Panc1 (cell line): Measurements from ENCODE around the gene CCDC171. TPM values are rescaled to one million over a fixed set of nuclear protein-coding genes. Genes with fewer than 3 reads are reported as not detected.

Experiments
- ATAC-seq: fragments of 200-7000 bp; cut with Tn5 transposase; 2 replicates; pipeline ENCODE4 v1.9.1; 2020; ENCODE audit warnings: mild to moderate bottlenecking, moderate library complexity
- BruUV-seq: library from RNA; stranded (reverse); fragments of 400-500 nt; replicated peaks from 2 replicates; lab custom pipeline; 2021; lab: Mats Ljungman, UMichigan
- CTCF ChIA-PET: fragments of 300-600 bp; sonication (Branson Sonifier 250); formaldehyde crosslinking; loops from one replicate; lab custom pipeline; 2022; ENCODE audit warnings: antibody characterized with exemption; lab: Charles Lee
- POLR2A ChIA-PET: fragments of 300-600 bp; sonication (Branson Sonifier 250); formaldehyde crosslinking; loops from one replicate; lab custom pipeline; 2022; ENCODE audit warnings: antibody characterized with exemption; lab: Charles Lee
- DNase-seq: peaks from one replicate; pipeline ENCODE4 v3.0.0-alpha.2; 2010; ENCODE audit warnings: low read depth, low spot score
- H3K27ac ChIP-seq: 2 replicates; pipeline ENCODE4 v1.5.1; 2011; ENCODE audit warnings: mild to moderate bottlenecking, low read length, inconsistent platforms
- H3K27me3 ChIP-seq: fragments of 200-500 bp; sonication (Bioruptor generic); 2 replicates; pipeline ENCODE4 v1.6.0; 2014; ENCODE audit warnings: low read length, inconsistent platforms; ENCODE audit not compliant: control insufficient read depth, insufficient read depth
- H3K36me3 ChIP-seq: fragments of 200-500 bp; sonication (Bioruptor generic); 2 replicates; pipeline ENCODE4 v1.5.1; 2014; ENCODE audit warnings: inconsistent platforms, mild to moderate bottlenecking, low read length, moderate library complexity; ENCODE audit not compliant: control insufficient read depth, insufficient read depth
- H3K4me1 ChIP-seq: 2 replicates; pipeline ENCODE4 v1.5.1; 2011; ENCODE audit warnings: inconsistent platforms, mild to moderate bottlenecking, low read length, moderate library complexity; ENCODE audit not compliant: control insufficient read depth, insufficient read depth
- H3K4me3 ChIP-seq, 2 experiments: 2 replicates each; pipeline ENCODE4 v1.5.1; 2011 to 2012; ENCODE audit warnings: low read depth in 2 of 2, low read length in 2 of 2, mild to moderate bottlenecking in 2 of 2, inconsistent platforms in 1 of 2, moderate library complexity in 1 of 2
- H3K9me3 ChIP-seq: fragments of 200-500 bp; sonication (Bioruptor generic); 2 replicates; pipeline ENCODE4 v1.5.1; 2014; ENCODE audit warnings: low read depth, mild to moderate bottlenecking, inconsistent platforms, low read length, moderate library complexity; ENCODE audit not compliant: control insufficient read depth, insufficient read depth
- POLR2AphosphoS5 ChIP-seq: IDR thresholded peaks from 2 replicates; pipeline ENCODE4 v1.6.1; 2012; ENCODE audit warnings: mild to moderate bottlenecking, low read depth, low read length, moderate library complexity
- SIN3A ChIP-seq: IDR thresholded peaks from 2 replicates; pipeline ENCODE4 v1.6.1; 2012; ENCODE audit warnings: low read depth, mild to moderate bottlenecking, low read length, moderate library complexity, borderline replicate concordance; ENCODE audit not compliant: insufficient read depth
- TCF7L2 ChIP-seq: IDR thresholded peaks from 2 replicates; pipeline ENCODE4 v1.6.1; 2011; ENCODE audit warnings: mild to moderate bottlenecking, low read depth, low read length, inconsistent platforms
- in situ Hi-C: cut with HindIII; loops from 2 replicates; pipeline ENCODE4 v1.10.0; 2016; ENCODE audit warnings: low sequenced_read_pairs, low pct_unique_long_range_greater_than_20kb
- intact Hi-C: fragments of 100-400 bp; cut with micrococcal nuclease; formaldehyde crosslinking; loops from one replicate; pipeline ENCODE4 v1.10.0; 2022; ENCODE audit not compliant: unreplicated experiment
- total RNA-seq: library from RNA; stranded (reverse); gene quantifications from one replicate; pipeline ENCODE4 v1.2.1, GENCODE V29; 2021; ENCODE audit not compliant: unreplicated experiment
- TF ChIP-seq, protein P1 (sequence below), 2 experiments: IDR thresholded peaks; 2 replicates each; pipeline ENCODE4 v1.6.1; 2011 to 2012; ENCODE audit warnings: low read depth in 2 of 2, control low read depth in 1 of 2, low read length in 1 of 2, mild to moderate bottlenecking in 1 of 2, moderate library complexity in 1 of 2; ENCODE audit not compliant: insufficient read depth in 1 of 2
- TF ChIP-seq, protein P2 (sequence below): fragments of 450-650 bp; IDR thresholded peaks from 2 replicates; pipeline ENCODE4 v1.5.1; 2017; ENCODE audit warnings: mild to moderate bottlenecking

CCDC171 gene
- total RNA-seq, 1 experiment from 2014 or later = 1.5 TPM

DNA sequence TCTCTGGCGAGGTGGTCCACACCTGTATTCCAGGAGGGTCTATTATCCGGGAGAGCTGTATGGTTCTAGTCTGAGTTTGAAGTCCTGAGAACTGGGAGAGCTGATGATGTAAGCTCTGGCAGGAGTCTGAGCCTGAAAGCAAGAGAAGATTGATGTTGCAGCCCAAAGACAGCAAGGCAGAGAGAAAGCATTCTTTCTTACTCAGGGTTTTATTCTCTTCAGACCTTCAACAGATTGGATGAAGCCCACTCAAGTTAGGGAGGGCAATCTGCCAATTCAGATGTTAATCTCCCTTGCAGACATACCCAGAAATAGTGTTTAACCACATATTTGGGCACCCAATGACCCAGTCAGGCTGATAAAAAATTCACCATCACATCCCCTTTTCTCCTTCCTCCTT, 159.1 kb downstream of the CCDC171 start:
- H3K4me3 ChIP-seq = no peak overlapping the region
- H3K27ac ChIP-seq = no peak overlapping the region
- DNase-seq (no peak), ATAC-seq (no peak)
- ChIA-PET CTCF (no interaction called here), POLR2A (no interaction called here)
- BruUV-seq = no TSS peak
- in situ Hi-C loops (no loop called here), intact Hi-C loops (no loop called here)
- H3K36me3 ChIP-seq = no peaks in the 10 kb centered on the region
- H3K4me1 ChIP-seq = no peaks in the 10 kb centered on the region
- H3K27me3 ChIP-seq = no peaks in the 10 kb centered on the region
- TF ChIP-seq POLR2AphosphoS5 (no peak), TCF7L2 (no peak), SIN3A (no peak)
- TF ChIP-seq, protein P1, sequence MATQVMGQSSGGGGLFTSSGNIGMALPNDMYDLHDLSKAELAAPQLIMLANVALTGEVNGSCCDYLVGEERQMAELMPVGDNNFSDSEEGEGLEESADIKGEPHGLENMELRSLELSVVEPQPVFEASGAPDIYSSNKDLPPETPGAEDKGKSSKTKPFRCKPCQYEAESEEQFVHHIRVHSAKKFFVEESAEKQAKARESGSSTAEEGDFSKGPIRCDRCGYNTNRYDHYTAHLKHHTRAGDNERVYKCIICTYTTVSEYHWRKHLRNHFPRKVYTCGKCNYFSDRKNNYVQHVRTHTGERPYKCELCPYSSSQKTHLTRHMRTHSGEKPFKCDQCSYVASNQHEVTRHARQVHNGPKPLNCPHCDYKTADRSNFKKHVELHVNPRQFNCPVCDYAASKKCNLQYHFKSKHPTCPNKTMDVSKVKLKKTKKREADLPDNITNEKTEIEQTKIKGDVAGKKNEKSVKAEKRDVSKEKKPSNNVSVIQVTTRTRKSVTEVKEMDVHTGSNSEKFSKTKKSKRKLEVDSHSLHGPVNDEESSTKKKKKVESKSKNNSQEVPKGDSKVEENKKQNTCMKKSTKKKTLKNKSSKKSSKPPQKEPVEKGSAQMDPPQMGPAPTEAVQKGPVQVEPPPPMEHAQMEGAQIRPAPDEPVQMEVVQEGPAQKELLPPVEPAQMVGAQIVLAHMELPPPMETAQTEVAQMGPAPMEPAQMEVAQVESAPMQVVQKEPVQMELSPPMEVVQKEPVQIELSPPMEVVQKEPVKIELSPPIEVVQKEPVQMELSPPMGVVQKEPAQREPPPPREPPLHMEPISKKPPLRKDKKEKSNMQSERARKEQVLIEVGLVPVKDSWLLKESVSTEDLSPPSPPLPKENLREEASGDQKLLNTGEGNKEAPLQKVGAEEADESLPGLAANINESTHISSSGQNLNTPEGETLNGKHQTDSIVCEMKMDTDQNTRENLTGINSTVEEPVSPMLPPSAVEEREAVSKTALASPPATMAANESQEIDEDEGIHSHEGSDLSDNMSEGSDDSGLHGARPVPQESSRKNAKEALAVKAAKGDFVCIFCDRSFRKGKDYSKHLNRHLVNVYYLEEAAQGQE (IDR thresholded peaks at IDR 0.05; ENCODE audit: insufficient read depth in 1 of 2, low read depth in 2 of 2, low read length in 1 of 2) = no peak
- TF ChIP-seq, protein P2, sequence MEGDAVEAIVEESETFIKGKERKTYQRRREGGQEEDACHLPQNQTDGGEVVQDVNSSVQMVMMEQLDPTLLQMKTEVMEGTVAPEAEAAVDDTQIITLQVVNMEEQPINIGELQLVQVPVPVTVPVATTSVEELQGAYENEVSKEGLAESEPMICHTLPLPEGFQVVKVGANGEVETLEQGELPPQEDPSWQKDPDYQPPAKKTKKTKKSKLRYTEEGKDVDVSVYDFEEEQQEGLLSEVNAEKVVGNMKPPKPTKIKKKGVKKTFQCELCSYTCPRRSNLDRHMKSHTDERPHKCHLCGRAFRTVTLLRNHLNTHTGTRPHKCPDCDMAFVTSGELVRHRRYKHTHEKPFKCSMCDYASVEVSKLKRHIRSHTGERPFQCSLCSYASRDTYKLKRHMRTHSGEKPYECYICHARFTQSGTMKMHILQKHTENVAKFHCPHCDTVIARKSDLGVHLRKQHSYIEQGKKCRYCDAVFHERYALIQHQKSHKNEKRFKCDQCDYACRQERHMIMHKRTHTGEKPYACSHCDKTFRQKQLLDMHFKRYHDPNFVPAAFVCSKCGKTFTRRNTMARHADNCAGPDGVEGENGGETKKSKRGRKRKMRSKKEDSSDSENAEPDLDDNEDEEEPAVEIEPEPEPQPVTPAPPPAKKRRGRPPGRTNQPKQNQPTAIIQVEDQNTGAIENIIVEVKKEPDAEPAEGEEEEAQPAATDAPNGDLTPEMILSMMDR = no peak
- H3K9me3 ChIP-seq = no peaks in the 10 kb centered on the region

DNA sequence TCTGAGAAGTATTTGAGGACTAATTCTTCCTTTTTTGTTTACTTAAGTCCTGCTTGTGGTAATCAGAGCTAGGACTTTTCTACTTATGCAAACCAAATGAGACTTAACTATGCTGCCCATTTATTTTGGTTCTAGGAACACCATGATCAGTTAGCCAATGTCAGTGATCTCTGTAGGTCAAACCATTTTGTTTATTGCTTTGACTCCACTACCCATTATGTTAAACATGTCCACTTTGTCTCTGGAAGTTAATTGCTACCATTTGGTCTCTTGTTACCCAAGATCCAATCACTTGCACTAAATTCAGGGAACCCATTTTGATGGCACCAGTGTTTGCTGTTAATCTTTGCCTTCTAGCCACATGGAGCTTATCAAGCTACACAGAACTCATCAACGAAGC, 161.9 kb downstream of the CCDC171 start:
- no TSS peak for BruUV-seq
- Histone ChIP-seq H3K27ac (no peak overlapping the region), H3K4me3 (no peak overlapping the region), H3K36me3 (no peaks in the 10 kb centered on the region), H3K4me1 (no peaks in the 10 kb centered on the region), H3K27me3 (no peaks in the 10 kb centered on the region), H3K9me3 (no peaks in the 10 kb centered on the region)
- ChIA-PET POLR2A (no interaction called here), CTCF (no interaction called here)
- intact Hi-C loops (no loop called here), in situ Hi-C loops (no loop called here)
- no peak for TF ChIP-seq SIN3A
- no peak for TF ChIP-seq TCF7L2
- TF ChIP-seq, protein P1 (IDR thresholded peaks at IDR 0.05; ENCODE audit: insufficient read depth in 1 of 2, low read depth in 2 of 2, low read length in 1 of 2) = no peak
- TF ChIP-seq, protein P2 = no peak
- no peak for TF ChIP-seq POLR2AphosphoS5
- DNase-seq (no peak), ATAC-seq (no peak)
